ENCODE results near the gene F8. TPM values are rescaled to one million over a fixed set of nuclear protein-coding genes. Genes with fewer than 3 reads are reported as not detected.

F8 gene
- total and polyA plus RNA-seq, 9 of the 15 experiments (the other 6 are each of a cell fraction or from before 2014, with no cell fraction given) = 0.41 to 3.8 (median 0.91) TPM

- no peak for TF ChIP-seq MGA (IDR thresholded peaks at IDR 0.05)
- TF ChIP-seq FOXO4 (CRISPR knock-in tag; IDR thresholded peaks at IDR 0.05) = no peak
- TF ChIP-seq ZBTB9 (CRISPR knock-in tag; IDR thresholded peaks at IDR 0.05) = no peak
- no peak for TF ChIP-seq JUND (IDR thresholded peaks at IDR 0.05; ENCODE audit: borderline replicate concordance, low read depth, low read length)
- no peak for TF ChIP-seq JUND (tag; IDR thresholded peaks at IDR 0.05; ENCODE audit: borderline replicate concordance, low read depth, low read length)
- no peak for TF ChIP-seq CHD2 (IDR thresholded peaks at IDR 0.05; ENCODE audit: low read depth, low read length)
- no peak for TF ChIP-seq CHD1 (IDR thresholded peaks at IDR 0.05; ENCODE audit: low read length)
- TF ChIP-seq MAFF (IDR thresholded peaks at IDR 0.05; ENCODE audit: low read length) = no peak
- no peak for TF ChIP-seq ZNF23 (CRISPR knock-in tag; IDR thresholded peaks at IDR 0.05)
- no peak for TF ChIP-seq ZNF592 (IDR thresholded peaks at IDR 0.05)
Observed at GRCh38 chrX:155028877-155029291, 6.4 kb upstream of the F8 start (continued).

Data from K562 (cell line).